Panc1 (cell line): ENCODE data around the gene ZBTB11. TPM values are rescaled to one million over a fixed set of nuclear protein-coding genes. Genes with fewer than 3 reads are reported as not detected.
A peak's percentile ranks its signal among the peaks of the same experiment; 100 is the strongest.
"Not testable (repeated sequence)": the region's sequence is repeated elsewhere in the genome, so short reads cannot be mapped to it uniquely, and the experiment has no call there.

Source experiments
- ATAC-seq: fragments of 200-7000 bp; cut with Tn5 transposase; 2 replicates; pipeline ENCODE4 v1.9.1; 2020; ENCODE audit warnings: mild to moderate bottlenecking, moderate library complexity
- BruUV-seq: library from RNA; stranded (reverse); fragments of 400-500 nt; replicated peaks from 2 replicates; lab custom pipeline; 2021; lab: Mats Ljungman, UMichigan
- CTCF ChIA-PET: fragments of 300-600 bp; sonication (Branson Sonifier 250); formaldehyde crosslinking; loops from one replicate; lab custom pipeline; 2022; ENCODE audit warnings: antibody characterized with exemption; lab: Charles Lee
- POLR2A ChIA-PET: fragments of 300-600 bp; sonication (Branson Sonifier 250); formaldehyde crosslinking; loops from one replicate; lab custom pipeline; 2022; ENCODE audit warnings: antibody characterized with exemption; lab: Charles Lee
- DNase-seq: peaks from one replicate; pipeline ENCODE4 v3.0.0-alpha.2; 2010; ENCODE audit warnings: low read depth, low spot score
- H3K27ac ChIP-seq: 2 replicates; pipeline ENCODE4 v1.5.1; 2011; ENCODE audit warnings: mild to moderate bottlenecking, low read length, inconsistent platforms
- H3K27me3 ChIP-seq: fragments of 200-500 bp; sonication (Bioruptor generic); 2 replicates; pipeline ENCODE4 v1.6.0; 2014; ENCODE audit warnings: low read length, inconsistent platforms; ENCODE audit not compliant: control insufficient read depth, insufficient read depth
- H3K36me3 ChIP-seq: fragments of 200-500 bp; sonication (Bioruptor generic); 2 replicates; pipeline ENCODE4 v1.5.1; 2014; ENCODE audit warnings: inconsistent platforms, mild to moderate bottlenecking, low read length, moderate library complexity; ENCODE audit not compliant: control insufficient read depth, insufficient read depth
- H3K4me1 ChIP-seq: 2 replicates; pipeline ENCODE4 v1.5.1; 2011; ENCODE audit warnings: inconsistent platforms, mild to moderate bottlenecking, low read length, moderate library complexity; ENCODE audit not compliant: control insufficient read depth, insufficient read depth
- H3K4me3 ChIP-seq, 2 experiments: 2 replicates each; pipeline ENCODE4 v1.5.1; 2011 to 2012; ENCODE audit warnings: low read depth in 2 of 2, low read length in 2 of 2, mild to moderate bottlenecking in 2 of 2, inconsistent platforms in 1 of 2, moderate library complexity in 1 of 2
- H3K9me3 ChIP-seq: fragments of 200-500 bp; sonication (Bioruptor generic); 2 replicates; pipeline ENCODE4 v1.5.1; 2014; ENCODE audit warnings: low read depth, mild to moderate bottlenecking, inconsistent platforms, low read length, moderate library complexity; ENCODE audit not compliant: control insufficient read depth, insufficient read depth
- CTCF ChIP-seq: fragments of 450-650 bp; IDR thresholded peaks from 2 replicates; pipeline ENCODE4 v1.5.1; 2017; ENCODE audit warnings: mild to moderate bottlenecking
- POLR2AphosphoS5 ChIP-seq: IDR thresholded peaks from 2 replicates; pipeline ENCODE4 v1.6.1; 2012; ENCODE audit warnings: mild to moderate bottlenecking, low read depth, low read length, moderate library complexity
- REST ChIP-seq, 2 experiments: IDR thresholded peaks; 2 replicates each; pipeline ENCODE4 v1.6.1; 2011 to 2012; ENCODE audit warnings: low read depth in 2 of 2, control low read depth in 1 of 2, low read length in 1 of 2, mild to moderate bottlenecking in 1 of 2, moderate library complexity in 1 of 2; ENCODE audit not compliant: insufficient read depth in 1 of 2
- SIN3A ChIP-seq: IDR thresholded peaks from 2 replicates; pipeline ENCODE4 v1.6.1; 2012; ENCODE audit warnings: low read depth, mild to moderate bottlenecking, low read length, moderate library complexity, borderline replicate concordance; ENCODE audit not compliant: insufficient read depth
- TCF7L2 ChIP-seq: IDR thresholded peaks from 2 replicates; pipeline ENCODE4 v1.6.1; 2011; ENCODE audit warnings: mild to moderate bottlenecking, low read depth, low read length, inconsistent platforms
- in situ Hi-C: cut with HindIII; loops from 2 replicates; pipeline ENCODE4 v1.10.0; 2016; ENCODE audit warnings: low sequenced_read_pairs, low pct_unique_long_range_greater_than_20kb
- intact Hi-C: fragments of 100-400 bp; cut with micrococcal nuclease; formaldehyde crosslinking; loops from one replicate; pipeline ENCODE4 v1.10.0; 2022; ENCODE audit not compliant: unreplicated experiment
- total RNA-seq: library from RNA; stranded (reverse); gene quantifications from one replicate; pipeline ENCODE4 v1.2.1, GENCODE V29; 2021; ENCODE audit not compliant: unreplicated experiment

The ZBTB11 gene
- total RNA-seq, 1 experiment from 2014 or later: 20.1 TPM

GRCh38 chr3:101702726-101703125 is 25.8 kb upstream of the ZBTB11 start:
- no peak for ATAC-seq

GRCh38 chr3:101701696-101702634 is 25.0 kb upstream of the ZBTB11 start:
- no TSS peak for BruUV-seq
- in situ Hi-C loops: no loop called here
- Histone ChIP-seq H3K27me3 (no peaks in the 10 kb centered on the region), H3K36me3 (no peaks in the 10 kb centered on the region), H3K9me3 (no peaks in the 10 kb centered on the region), H3K4me3 (no peak overlapping the region), H3K27ac (no peak overlapping the region), H3K4me1 (no peaks in the 10 kb centered on the region)
- ChIA-PET CTCF (interaction anchor here (0.7 kb wide), 2 partner anchors 116 to 153 kb away, joined by 8 to 9 read pairs; no protein-coding TSS in a partner anchor), POLR2A (no interaction called here)
- intact Hi-C loops: no loop called here
- DNase-seq (no peak), ATAC-seq (peak; percentile 45; the same call in 1 of the 2 replicates)
- TF ChIP-seq SIN3A: no peak
- no peak for TF ChIP-seq CTCF

More at GRCh38 chr3:101702726-101703125, 25.8 kb upstream of the ZBTB11 start:
- intact Hi-C loops: no loop called here
- POLR2A ChIA-PET: no interaction called here
- Histone ChIP-seq H3K4me1 (no peaks in the 10 kb centered on the region), H3K27me3 (no peaks in the 10 kb centered on the region), H3K36me3 (no peaks in the 10 kb centered on the region), H3K9me3 (no peaks in the 10 kb centered on the region), H3K4me3 (no peak overlapping the region), H3K27ac (no peak overlapping the region)
- TF ChIP-seq POLR2AphosphoS5: no peak
- no peak for TF ChIP-seq TCF7L2
- CTCF ChIA-PET: no interaction called here
- DNase-seq: no peak
- in situ Hi-C loops: no loop called here
- BruUV-seq: no TSS peak

GRCh38 chr3:101695779-101696372 is 18.9 kb upstream of the ZBTB11 start:
- ChIA-PET POLR2A (no interaction called here), CTCF (interaction anchor here (0.7 kb wide), 2 partner anchors 125 to 1680 kb away, joined by 3 read pairs; no protein-coding TSS in a partner anchor)
- no peaks in the 10 kb centered on the region for H3K9me3 ChIP-seq
- ATAC-seq (no peak), DNase-seq (no peak)
- no peaks in the 10 kb centered on the region for H3K27me3 ChIP-seq
- in situ Hi-C loops (no loop called here), intact Hi-C loops (no loop called here)
- H3K4me3 ChIP-seq: no peak overlapping the region
- H3K36me3 ChIP-seq: no peaks in the 10 kb centered on the region
- no peak overlapping the region for H3K27ac ChIP-seq
- peaks cover 4% of the 10 kb centered on the region; the same call in 1 of the 2 replicates for H3K4me1 ChIP-seq
- no TSS peak for BruUV-seq
- TF ChIP-seq POLR2AphosphoS5 (no peak), TCF7L2 (no peak), REST (IDR thresholded peaks at IDR 0.05; ENCODE audit: insufficient read depth in 1 of 2, low read depth in 2 of 2, low read length in 1 of 2) (no peak), SIN3A (no peak), CTCF (peak; percentile 85)

GRCh38 chr3:101694836-101695235 is 17.9 kb upstream of the ZBTB11 start:
- BruUV-seq, H3K4me1 ChIP-seq, H3K9me3 ChIP-seq, H3K4me3 ChIP-seq, H3K36me3 ChIP-seq, H3K27ac ChIP-seq, in situ Hi-C loops, ATAC-seq, POLR2A ChIA-PET, H3K27me3 ChIP-seq, intact Hi-C loops, DNase-seq: not testable (repeated sequence)
- CTCF ChIA-PET: interaction anchor here (0.7 kb wide), 1 partner anchor 1679 kb away, joined by 3 read pairs; no protein-coding TSS in a partner anchor
